HAP-1 (cell line): ENCODE results near the gene TRIM31.
"Not testable (repeated sequence)": the region's sequence is repeated elsewhere in the genome, so short reads cannot be mapped to it uniquely, and the experiment has no call there.

Source experiments
- DNase-seq, 2 experiments: peaks; one replicate each; pipeline ENCODE4 v3.0.0-alpha.2; 2016 to 2020; ENCODE audit warnings: low spot score in 2 of 2
- H3K27me3 ChIP-seq: fragments of 250-450 bp; sonication (Bioruptor Pico); 2 replicates; pipeline ENCODE4 v1.5.1; 2020; ENCODE audit warnings: low read depth, mild to moderate bottlenecking, moderate library complexity
- H3K36me3 ChIP-seq: fragments of 250-450 bp; sonication (Bioruptor Pico); replicated peaks from 2 replicates; pipeline ENCODE4 v1.5.1; 2020; ENCODE audit warnings: mild to moderate bottlenecking
- H3K4me1 ChIP-seq: fragments of 250-450 bp; sonication (Bioruptor Pico); 2 replicates; pipeline ENCODE4 v1.5.1; 2020; ENCODE audit warnings: mild to moderate bottlenecking
- H3K4me3 ChIP-seq: fragments of 250-450 bp; sonication (Bioruptor Pico); 2 replicates; pipeline ENCODE4 v1.5.1; 2020; ENCODE audit warnings: mild to moderate bottlenecking, moderate library complexity
- H3K9me3 ChIP-seq: fragments of 250-450 bp; sonication (Bioruptor Pico); 2 replicates; pipeline ENCODE4 v1.5.1; 2020; ENCODE audit warnings: mild to moderate bottlenecking, moderate library complexity
- in situ Hi-C: fragments of 300-500 bp; cut with MboI; formaldehyde crosslinking; loops from 3 replicates; pipeline ENCODE4 v1.14.3; 2020; ENCODE audit warnings: low sequenced_read_pairs, inconsistent platforms, mixed read lengths

Gene TRIM31

DNA sequence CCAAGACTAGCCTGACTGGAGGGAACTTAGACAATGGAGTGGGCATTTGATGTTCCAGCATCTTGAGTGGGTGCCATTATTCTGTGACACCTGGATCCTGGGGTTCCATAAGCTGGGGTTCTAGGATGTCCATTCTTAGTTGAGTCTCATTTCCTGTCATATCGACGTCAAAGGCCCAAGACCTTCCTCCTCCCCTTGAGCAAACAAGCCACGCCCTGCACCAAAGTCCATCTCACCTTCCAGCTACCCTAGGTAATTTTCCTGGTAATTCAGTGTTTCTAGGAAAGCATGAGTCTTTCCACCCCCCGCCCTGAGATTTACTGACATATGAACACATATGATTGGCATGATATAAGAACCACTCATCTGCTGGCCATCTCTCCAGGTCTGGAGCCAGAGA is 22.9 kb upstream of the TRIM31 start, which contains the start of gene TRIM40:
Gene TRIM40 (plus strand): TSS at position 384 of the 400 bp plus-strand sequence. CDS start 897 bp downstream, outside the sequence.
- Histone ChIP-seq H3K27me3 (peaks cover 9% of the 10 kb centered on the region), H3K9me3 (no peaks in the 10 kb centered on the region), H3K36me3 (no peaks in the 10 kb centered on the region), H3K4me3 (no peak within 1 kb of the TSS), H3K4me1 (peaks cover 3% of the 10 kb centered on the region)
- in situ Hi-C loops, result no loop called here
- no peak for DNase-seq

DNA sequence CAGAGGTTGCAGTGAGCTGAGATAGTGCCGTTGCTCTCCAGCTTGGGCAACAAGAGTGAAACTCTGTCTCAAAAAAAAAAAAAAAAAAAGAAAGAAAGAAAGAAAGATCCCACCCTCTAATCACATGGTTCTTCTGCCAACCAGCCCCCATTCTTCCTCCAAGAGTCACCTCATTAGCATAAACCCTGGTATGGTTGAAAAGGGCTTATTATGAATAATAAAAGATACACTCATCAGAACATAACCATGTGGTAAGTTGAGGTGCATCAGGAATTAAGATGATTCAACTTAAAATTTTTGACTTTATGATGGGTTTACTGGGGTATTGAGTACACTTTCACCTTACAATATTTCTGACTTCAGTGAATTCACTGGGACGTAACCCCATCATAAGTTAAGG is 22.3 kb upstream of the TRIM31 start:
- Histone ChIP-seq H3K36me3 (no peaks in the 10 kb centered on the region), H3K27me3 (peaks cover 9% of the 10 kb centered on the region), H3K4me1 (peaks cover 3% of the 10 kb centered on the region), H3K4me3 (no peak overlapping the region), H3K9me3 (no peaks in the 10 kb centered on the region)
- DNase-seq, result no peak
- in situ Hi-C loops, result no loop called here

DNA sequence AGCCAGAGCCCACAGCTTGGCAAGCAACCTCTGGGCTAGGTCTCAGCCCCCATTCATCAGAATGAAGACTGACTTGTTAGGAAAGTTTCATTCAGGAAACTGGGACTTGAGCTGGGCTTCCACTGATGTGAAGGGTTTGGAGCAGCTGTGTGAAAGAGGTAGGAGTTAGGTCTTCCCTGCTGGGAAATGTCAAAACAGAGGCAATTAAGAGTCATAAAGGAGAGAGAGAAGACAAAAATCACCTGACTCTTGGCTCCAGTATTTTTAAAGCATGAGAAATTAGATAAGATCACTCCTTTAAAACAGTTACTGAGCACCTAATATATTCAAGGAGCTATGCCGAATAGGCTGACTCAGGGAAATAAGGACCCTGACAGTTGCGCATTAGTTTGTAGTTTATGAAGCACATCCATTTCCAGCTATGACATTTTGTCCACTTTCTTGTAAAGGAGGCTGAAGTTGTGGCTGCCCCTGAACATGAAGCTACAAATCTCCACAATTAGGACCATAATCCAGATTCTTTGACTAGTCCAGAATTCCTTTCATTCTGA is 19.1 kb upstream of the TRIM31 start:
- Histone ChIP-seq H3K36me3 (no peaks in the 10 kb centered on the region), H3K4me1 (peaks cover 8% of the 10 kb centered on the region), H3K4me3 (no peak overlapping the region), H3K27me3 (peaks cover 7% of the 10 kb centered on the region; the same call in 1 of the 2 replicates), H3K9me3 (no peaks in the 10 kb centered on the region)
- DNase-seq, result no peak
- in situ Hi-C loops, result no loop called here

DNA sequence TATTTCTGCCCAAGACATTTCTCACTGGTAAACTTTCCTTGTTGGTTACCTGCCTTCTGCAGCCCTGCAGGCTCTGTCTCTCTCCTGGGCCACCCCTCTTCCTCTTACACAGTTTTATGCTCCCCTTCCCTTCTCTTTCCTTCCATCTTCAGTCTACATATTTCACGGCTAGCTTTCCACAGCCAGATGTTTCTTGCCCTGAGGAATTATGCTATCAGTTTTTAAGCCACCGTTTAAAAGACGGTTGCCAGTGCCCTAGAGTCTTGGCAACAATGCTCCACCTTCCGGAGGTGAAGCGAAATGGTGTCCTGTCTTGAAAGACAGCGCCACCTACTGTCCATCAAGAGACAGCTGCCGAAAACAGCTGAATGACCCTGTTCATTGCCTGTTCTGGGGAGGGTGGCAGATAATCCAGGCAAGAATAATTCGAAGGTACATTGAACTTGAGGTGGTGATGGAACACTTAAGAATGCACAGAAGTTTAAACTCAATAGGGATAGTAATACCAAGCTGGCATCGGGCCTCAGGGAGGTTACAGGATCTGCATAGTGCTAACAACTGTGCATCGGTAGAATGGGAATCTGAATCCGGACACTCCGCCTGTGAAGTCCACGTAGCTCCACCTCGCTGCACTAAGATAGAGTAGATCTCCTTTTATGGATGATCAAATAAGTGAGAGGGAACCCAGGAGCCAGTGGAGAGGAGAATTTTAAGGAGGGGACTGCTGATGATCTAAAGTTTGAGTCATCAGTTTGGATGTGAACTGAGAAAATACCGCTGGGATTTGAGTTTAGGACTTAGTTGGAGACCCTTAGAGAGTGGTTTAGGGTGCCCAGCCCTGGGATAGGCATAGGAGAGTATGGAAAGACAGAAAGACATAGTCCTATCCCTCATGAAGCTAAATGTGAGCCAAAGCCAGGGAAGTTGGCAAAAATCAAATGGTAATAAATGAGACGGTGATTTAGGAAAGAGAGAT is 18.3 kb upstream of the TRIM31 start:
- Histone ChIP-seq H3K4me3 (no peak overlapping the region), H3K4me1 (peaks cover 8% of the 10 kb centered on the region)
- in situ Hi-C loops, result no loop called here

DNA sequence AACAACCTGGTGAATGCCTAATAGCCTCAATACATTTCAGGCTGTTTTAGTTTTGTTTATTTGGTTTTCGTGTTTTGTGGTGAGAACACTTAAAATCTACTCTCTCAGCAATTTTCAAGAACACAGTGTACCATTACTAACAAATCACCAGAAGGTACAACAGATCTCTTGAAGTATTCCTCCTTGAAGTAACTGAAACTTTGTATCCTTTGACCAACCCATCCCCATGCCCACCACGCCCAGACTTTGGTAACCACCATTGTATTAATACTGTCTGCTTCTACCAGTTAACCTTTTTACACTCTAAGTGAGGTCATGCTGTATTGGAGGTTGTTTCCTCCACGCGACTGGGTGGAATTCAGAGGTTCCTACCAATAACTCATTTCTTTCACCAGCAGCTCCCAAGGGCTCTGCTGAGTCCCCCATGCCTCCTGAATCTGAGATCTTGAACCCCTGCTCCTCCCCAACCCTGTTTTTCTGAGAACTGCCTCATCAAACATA is 17.3 kb upstream of the TRIM31 start:
- Histone ChIP-seq H3K9me3 (no peaks in the 10 kb centered on the region), H3K27me3 (peaks cover 7% of the 10 kb centered on the region; the same call in 1 of the 2 replicates), H3K36me3 (no peaks in the 10 kb centered on the region), H3K4me3 (no peak overlapping the region), H3K4me1 (peaks cover 7% of the 10 kb centered on the region)
- in situ Hi-C loops, result no loop called here
- DNase-seq, result no peak

More for the DNA sequence above, 18.3 kb upstream of the TRIM31 start:
- H3K9me3 ChIP-seq, result no peaks in the 10 kb centered on the region
- H3K36me3 ChIP-seq, result no peaks in the 10 kb centered on the region
- peaks cover 7% of the 10 kb centered on the region; the same call in 1 of the 2 replicates for H3K27me3 ChIP-seq
- peak; percentile 77 to 82 for DNase-seq

DNA sequence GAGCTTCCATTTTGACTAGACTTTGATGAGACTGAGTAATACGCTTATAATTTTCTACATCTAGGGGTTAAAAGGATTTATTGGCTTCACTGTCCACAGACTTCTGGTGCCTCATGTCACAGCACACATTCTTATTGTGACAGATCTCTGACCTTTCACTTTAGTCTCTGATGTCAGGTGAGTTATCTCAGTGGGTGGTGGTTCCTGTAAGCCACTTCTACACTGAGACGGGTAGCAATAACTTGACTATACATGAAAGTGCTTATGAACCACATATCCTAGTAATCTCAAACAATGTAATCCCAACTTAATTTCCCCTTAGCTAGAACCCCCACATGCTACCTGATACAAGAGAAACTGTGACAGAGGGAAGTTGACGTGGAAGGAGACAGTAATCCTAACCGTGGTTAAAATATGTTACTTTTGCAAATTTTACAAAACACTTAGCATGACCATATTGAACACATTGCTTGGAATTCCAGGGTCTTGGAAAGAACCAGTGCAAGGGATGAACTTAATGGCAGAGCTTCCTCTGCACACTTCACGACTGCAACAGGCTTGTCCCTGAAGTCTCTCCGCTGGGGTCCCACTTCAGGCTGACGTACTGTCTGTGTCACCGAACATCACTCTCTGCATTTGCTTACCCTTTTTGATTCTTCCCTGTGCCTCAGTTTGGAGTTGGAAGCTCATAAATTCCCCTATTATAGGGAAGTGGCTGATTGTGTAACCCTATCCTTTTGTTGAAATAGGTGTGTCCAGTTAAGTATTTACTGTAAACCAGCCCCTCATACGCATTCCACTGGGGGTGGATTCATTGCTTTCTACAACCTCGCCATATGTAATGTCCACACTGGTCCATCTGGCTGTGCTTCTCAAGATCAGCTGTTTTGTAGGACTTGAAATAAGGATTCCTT is 16.6 kb upstream of the TRIM31 start:
- peaks cover 5% of the 10 kb centered on the region for H3K4me1 ChIP-seq
- in situ Hi-C loops, result no loop called here

DNA sequence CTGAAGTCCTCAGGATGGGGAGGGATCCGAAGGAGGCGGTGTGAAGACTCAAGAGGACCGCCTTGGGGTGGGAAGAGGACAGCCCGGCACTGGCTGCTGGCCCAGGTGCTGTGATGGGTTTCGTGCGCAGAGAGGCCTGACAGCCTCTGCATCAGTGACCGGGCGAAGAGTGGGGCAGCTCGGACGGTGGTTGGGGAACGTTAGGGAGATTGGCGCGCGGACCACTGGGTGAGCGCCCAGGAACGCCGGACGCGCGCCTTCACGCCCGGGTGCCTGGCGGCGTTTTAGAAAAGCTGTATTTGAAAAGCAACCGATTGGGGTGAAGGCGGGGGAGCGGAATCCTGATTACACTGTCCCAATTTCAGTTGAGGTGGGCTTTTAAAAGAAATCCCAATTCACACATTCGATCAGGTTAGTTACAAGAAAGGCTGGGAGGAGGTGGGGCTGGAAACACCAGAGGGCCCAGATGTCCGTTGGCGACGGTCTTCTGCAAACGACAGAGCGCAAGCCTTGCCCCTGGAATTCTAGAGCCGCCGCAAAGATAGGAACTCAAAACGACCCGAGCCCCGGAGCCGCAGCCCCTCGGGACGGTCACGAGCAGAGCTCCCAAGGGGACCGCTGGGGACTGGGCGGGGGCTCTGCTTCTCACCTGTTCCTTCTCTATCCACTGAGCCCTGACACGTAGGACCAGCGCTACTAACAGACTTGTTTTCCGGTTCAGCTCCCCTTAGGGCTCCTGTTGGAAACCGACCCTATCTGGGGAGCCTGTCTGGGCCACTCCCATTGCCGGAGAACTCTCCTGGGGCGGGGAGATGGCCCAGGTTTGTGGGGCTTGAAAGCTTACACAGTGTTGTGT is 14.6 kb upstream of the TRIM31 start:
- in situ Hi-C loops, result no loop called here
- Histone ChIP-seq H3K27me3 (no peaks in the 10 kb centered on the region), H3K36me3 (no peaks in the 10 kb centered on the region), H3K4me1 (peaks cover 5% of the 10 kb centered on the region), H3K4me3 (no peak overlapping the region), H3K9me3 (no peaks in the 10 kb centered on the region)
- no peak for DNase-seq

More for the DNA sequence above, 16.6 kb upstream of the TRIM31 start:
- H3K9me3 ChIP-seq, result no peaks in the 10 kb centered on the region
- H3K27me3 ChIP-seq, result peaks cover 7% of the 10 kb centered on the region; the same call in 1 of the 2 replicates
- peak in 1 of 2 experiments; percentile 28 for DNase-seq
- H3K36me3 ChIP-seq, result no peaks in the 10 kb centered on the region
- H3K4me3 ChIP-seq, result no peak overlapping the region

DNA sequence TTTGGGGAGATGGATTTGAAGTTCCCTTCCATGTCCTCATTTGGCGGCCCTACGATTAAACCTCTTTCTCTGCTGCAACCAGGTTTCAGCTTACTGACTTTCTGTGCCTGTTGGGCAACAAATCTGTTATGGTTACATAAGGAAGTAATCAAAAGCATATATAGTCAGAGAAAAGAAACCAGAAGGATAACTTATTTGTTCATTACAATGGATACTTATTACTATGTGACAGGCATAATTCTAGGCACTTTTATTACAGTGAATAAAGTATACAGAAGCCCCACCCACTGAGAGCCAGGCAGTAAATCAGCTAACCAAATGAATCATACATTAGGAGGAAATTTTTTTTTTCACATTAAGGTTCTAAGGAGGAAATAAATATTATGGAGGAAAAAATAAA is 9.6 kb upstream of the TRIM31 start:
- no peak for DNase-seq
- H3K27me3 ChIP-seq, result no peaks in the 10 kb centered on the region
- no peaks in the 10 kb centered on the region for H3K9me3 ChIP-seq
- H3K36me3 ChIP-seq, result no peaks in the 10 kb centered on the region
- in situ Hi-C loops, result no loop called here
- H3K4me3 ChIP-seq, result no peak overlapping the region
- H3K4me1 ChIP-seq, result no peaks in the 10 kb centered on the region

DNA sequence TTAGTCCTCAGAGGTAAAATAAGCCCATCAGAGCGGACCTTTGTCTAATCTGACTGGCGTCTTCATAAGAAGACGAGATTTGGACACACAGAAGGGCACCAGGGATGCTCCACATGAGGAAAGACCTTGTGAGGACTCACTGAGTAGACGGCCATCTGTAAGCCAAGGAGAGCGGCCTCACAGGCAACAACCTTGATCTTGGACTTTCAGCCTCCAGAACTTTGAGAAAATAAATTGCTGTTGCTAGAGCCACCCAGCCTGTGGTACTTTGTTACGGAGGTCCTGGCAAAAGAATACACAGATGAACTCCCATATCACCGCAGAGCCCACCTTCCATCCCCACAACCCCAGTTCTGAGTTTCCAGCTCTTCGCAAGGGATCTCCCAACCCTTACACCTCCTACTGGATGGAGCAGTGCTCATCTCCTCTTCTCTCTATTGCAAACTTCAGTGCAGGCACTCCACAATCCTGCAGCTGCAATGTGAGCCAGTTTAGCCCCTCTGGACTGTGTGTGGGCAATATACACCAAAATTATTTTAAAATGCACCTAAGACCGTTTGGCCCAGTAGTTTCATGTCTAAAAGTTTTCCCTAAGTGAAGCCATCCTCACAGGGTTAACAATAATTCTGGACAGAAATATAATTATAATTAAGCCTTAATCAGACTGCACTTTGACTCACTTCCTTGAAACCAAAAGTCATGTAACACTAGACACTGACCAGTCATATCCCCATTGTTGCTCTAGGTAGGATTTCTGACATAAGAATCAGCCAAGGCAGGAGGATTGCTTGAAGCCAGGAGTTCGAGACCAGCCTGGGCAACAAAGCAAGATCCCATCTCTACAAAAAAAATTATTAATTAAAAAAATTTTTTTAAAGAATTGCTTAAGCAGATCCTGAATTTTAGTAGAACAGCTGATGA is 8.8 kb upstream of the TRIM31 start:
- H3K27me3 ChIP-seq, result no peaks in the 10 kb centered on the region

DNA sequence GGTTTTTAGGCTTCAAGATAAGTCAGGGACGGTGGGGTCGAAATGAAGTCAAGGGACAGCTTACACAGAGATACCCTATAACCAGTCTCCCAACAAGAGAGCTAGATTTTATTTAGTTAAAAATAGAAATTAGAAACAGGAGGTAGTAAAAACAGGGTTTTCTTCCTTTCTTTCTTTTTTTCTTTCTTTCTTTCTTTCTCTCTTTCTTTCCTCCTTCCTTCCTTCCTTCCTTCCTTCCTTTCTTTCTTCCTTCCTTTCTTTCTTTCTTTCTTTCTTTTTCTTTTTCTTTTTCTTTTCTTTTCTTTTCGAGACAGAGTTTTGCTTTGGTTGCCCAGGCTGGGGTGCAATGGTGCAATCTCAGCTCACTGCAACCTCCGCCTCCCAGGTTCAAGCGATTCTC is 5.8 kb upstream of the TRIM31 start:
- H3K4me3 ChIP-seq, in situ Hi-C loops, H3K9me3 ChIP-seq, H3K4me1 ChIP-seq, DNase-seq, H3K27me3 ChIP-seq, H3K36me3 ChIP-seq: not testable (repeated sequence)

More for the DNA sequence above, 8.8 kb upstream of the TRIM31 start:
- no peak for DNase-seq
- in situ Hi-C loops, result no loop called here
- no peaks in the 10 kb centered on the region for H3K4me1 ChIP-seq
- no peaks in the 10 kb centered on the region for H3K9me3 ChIP-seq
- H3K36me3 ChIP-seq, result no peaks in the 10 kb centered on the region
- H3K4me3 ChIP-seq, result no peak overlapping the region

DNA sequence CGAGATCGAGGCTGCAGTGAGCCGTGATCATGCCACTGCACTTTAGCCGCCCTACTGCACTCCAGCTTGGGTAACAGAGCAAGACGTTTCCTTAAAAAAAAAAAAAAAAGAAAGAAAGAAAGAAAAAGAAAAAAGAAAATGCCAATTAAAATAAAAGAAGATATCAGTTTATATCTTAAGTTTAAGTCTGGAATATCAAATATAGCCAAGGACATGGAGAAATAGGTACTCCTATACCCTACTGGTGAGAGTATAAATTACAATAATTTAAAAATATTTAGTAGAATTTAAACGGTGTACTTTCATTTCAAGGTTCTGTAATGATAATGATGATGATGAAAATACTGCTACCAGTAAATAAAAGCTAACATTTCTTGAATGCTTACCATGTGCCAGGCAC is 3.8 kb upstream of the TRIM31 start:
- in situ Hi-C loops, result no loop called here
- peaks cover 27% of the 10 kb centered on the region for H3K27me3 ChIP-seq
- DNase-seq, result no peak
- H3K36me3 ChIP-seq, result no peaks in the 10 kb centered on the region
- no peaks in the 10 kb centered on the region for H3K4me1 ChIP-seq
- no peaks in the 10 kb centered on the region for H3K9me3 ChIP-seq
- no peak overlapping the region for H3K4me3 ChIP-seq

DNA sequence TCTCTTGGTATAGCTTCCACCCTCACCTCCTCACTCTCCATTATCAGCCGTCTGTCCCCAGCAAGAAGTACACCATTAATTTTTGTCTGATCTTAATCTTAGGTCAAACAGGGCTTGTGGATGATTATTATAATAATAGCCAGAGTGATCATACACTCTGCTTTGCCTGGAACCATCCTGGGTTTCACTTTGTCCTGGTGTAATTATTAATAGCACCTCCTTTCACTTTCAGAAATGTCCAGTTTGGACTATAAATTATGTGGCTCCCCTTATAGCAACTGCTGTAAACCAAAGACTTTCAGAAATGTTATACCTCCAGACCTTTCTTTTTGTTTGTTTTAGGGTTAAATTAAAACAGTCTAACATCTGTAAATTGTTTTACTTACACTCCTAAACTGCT is 951 bp upstream of the TRIM31 start:
- peaks cover 32% of the 10 kb centered on the region for H3K27me3 ChIP-seq
- no peaks in the 10 kb centered on the region for H3K36me3 ChIP-seq
- H3K9me3 ChIP-seq, result no peaks in the 10 kb centered on the region
- no peak overlapping the region for H3K4me3 ChIP-seq
- in situ Hi-C loops, result no loop called here
- H3K4me1 ChIP-seq, result no peaks in the 10 kb centered on the region
- DNase-seq, result no peak
